Suppressor macrophage treated with lipopolysaccharide for 1 hour (primary cell): Measurements from ENCODE around the gene TAOK2.
"Not testable (repeated sequence)": the region's sequence is repeated elsewhere in the genome, so short reads cannot be mapped to it uniquely, and the experiment has no call there.

ENCODE experiments used
- DNase-seq, 3 donors: peaks; one replicate each; pipeline ENCODE4 v3.0.0-alpha.2; 2020 to 2022

Gene TAOK2

DNA sequence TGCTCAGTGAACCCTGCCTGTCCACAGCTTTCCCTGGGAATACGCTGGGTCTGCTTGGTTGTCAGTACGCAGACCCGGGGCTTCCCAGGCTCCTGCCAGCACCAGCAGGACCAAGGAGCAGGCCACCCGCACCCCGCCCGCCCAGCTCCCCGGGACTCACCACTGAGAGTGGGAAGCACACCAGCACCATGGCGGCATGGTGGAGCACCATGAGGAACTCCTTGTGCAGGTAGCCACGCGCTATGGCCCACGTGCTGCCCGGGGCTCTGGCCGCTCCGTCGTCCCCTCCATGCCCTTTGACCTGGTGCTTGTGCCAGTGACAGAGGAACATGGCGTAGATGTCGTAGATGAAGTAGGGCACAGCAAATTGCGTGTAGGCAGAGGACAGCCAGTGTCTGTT is 52.8 kb downstream of the TAOK2 start:
- no peak for DNase-seq

DNA sequence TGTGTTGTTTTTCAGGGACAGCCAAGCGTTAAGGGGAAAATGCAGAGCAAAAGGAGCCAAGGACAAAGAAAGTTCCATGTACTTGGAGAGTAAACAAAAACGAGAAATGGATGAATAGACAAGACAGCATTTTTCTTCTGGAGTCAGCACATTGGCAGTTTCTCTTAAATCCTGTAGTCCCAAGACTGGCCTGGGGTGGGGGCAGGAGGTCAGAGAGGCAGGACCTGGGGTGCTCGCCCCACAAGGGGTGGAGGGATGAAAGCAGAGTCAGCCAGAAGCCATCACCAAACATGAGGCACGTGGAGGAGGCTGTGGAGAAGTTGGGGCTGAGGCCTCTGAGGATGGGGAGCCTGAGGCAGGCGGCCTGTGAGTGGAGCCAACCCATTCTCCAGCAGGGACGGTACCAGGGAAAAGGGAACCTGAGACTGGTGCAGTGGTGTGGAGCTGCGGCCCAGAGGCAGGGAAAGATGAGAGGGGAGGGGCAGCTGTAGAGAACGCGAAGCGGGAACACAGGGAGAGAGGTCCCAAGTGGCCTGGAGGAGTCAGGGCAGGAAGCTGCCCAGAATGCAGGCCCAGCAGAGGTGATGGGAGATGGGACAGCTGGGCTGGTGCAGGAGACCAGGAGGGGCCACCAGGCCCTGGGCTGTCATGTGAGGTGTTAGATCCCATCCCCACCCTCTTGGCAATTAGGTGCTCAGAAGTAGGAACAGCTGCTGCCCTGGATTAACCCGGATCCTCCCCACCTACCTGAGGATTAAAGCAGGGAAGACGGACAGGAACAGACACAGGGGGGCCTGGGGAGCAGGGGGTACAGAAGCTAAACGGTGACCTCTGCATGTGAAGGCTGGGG is 54.1 kb downstream of the TAOK2 start:
- no peak for DNase-seq

DNA sequence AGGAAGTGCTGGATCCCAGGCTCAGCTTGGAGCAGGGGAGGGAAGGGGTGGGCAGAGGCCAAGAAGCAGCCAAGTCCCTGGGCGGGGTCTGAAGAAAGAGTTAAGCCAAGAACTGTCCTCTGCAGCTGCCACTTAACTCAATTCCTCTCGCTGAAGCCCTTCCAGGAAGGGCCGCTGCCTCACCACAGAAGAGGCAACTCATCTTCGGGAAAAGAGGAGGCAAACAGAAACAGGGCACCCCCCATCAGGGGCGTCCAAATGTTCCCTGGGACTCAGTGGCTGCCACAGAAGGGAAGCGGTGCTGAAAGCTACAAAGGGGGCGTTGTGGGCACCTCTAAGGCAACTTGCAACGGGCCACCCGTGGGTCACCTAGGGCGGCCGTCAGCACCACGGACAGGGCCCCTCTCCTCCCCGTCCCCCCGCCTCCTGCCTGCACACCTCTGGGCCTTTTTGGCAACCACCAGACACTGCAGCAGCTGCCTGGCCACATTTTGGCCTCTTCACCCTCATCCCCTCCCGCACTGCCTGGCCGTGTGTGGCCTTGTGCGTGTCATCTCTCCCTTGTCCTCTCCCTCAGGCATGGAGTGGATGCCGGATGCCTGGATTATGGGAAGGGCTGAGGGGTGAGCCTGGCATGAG is 54.9 kb downstream of the TAOK2 start:
- DNase-seq: peak in 1 of 3 donors; percentile 43

DNA sequence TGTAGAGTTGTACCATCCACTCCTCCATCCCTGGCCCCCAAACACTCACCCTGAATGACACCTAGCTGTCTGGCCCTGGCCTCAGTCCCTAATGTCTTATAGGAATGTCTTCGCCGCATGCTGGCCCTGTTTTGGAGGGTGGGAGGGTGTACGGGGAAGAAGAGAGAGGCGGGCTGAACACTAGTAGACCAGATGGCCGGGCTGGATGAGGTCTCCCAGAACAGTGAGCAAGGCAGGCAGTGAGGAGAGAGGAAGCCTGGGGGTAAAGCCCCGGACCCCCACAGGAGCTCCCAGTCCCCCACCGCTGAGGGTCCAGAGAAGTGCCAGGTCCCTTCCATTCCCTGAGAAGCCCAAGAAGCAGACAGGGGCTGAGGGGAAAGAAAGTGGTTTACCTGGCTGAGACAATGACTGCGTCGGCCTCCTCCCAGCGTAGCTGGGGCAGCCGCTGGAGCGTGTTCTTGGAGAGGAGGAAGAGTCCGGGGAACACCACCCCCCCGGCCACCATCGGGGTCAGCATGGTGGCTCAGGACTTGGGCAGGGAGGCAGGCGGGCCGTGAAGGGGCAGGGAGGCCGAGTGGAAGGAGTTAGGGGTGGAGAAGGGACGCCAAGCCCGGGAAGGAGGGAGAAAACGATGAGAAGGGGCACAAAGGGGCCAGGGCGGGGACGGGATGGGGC is 56.5 kb downstream of the TAOK2 start:
- no peak for DNase-seq

DNA sequence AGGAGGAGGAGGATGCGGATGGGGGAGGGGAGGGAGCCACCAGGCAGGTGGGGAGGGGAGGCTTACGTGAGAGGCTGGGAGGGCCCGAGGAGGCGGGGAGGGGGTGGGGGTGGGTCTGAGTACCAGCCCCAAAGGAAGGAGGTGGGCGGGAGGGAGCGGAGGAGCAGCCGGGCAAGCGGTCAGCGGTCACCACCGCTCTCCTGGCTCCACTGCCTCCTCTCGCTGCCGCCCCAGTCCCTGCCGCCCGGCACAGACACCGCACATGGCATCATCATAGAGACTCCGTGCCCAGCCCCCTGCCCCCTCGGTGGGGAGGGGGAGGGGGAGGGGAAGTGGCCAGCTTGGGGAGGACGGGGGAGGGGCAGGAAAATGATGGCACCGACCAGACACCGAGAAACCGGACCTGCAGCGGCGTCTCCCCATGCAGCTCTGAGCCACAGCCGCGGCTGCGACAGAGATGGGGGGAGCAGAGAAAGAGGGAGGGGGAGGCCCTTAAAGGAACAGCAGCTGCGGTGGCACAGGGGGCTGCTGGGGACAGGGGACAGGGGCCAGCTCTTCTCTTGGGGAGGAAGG is 57.3 kb downstream of the TAOK2 start, which contains the start of gene TLCD3B:
TLCD3B (minus strand) TSS at position 431 of the 573 bp plus-strand sequence. CDS start 744 bp downstream, outside the sequence.
- no peak for DNase-seq

DNA sequence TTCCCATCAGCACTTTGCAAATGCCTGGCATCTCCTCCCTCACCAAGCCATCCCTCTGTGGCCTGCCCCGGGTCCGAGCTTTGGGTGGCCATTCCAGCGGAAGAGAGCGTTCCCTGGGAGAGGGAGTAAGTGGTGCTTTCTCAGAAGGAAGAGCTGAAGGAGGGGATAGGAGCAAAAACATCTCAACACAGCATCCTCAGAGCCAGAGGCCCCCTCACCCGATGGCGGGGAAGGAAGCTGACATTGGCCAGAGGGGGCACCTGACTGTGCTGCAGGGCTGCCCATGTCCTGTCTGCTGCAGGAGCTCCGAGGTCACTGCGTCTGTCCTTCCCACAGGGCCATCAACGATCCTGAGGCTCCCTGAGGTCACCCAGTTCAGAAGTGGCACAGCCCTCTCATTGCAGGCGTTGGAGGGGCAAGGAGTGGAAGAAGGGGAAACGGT is 57.8 kb downstream of the TAOK2 start:
- no peak for DNase-seq

DNA sequence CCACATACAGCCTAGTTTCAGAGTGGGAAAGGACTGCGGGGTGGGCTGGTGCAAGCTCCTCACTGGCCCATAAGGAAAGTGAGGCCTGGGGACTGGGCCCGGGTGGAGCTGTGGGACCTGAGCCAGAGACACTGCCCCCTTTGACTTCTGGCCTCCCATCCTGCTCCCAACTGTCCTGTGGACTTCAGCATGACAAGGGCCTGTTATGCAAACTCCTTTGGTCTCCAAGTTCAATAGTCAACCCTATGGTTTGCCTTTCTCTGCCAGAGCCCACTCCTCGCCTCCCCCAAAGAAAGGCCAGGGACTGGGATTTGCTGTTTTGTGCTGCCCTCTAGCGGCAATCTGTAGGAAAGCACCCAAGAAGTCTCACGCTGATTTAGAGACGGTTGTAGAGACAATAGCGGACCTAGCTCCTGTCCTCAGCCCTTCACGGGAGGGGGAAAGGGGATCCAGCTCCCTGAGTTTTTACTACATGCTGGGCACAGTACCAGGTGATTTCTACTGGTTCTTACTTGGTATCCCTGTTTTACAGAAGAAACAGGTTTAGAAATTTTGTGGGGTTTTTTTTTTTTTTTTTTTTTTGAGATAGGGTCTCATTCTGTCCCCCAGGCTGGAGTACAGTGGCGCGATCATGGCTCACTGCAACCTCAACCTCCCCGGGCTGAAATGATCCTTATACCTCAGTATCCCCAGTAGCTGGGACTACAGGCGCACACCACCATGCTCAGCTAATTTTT is 58.6 kb downstream of the TAOK2 start:
- DNase-seq: peak; percentile 71 to 81 (median 75)

DNA sequence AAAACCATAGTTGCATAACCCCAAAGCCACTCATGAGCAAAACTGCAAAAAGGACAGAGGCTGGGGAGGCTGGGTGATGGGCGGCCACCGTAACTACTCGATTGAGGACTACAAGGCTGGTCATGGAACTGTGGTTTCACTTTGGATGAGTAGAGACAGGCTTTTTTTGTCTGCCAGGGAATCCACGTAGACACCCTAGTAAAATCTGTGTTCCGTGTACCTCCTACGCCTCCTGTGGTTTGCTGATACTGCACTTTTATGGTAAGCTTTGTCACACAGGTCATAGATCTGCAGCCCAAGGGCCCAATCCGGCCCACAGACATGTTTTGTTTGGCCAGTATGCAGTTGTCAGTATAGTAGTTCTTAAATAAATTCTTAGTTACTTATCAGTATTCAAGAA is 59.6 kb downstream of the TAOK2 start:
- DNase-seq: no peak

DNA sequence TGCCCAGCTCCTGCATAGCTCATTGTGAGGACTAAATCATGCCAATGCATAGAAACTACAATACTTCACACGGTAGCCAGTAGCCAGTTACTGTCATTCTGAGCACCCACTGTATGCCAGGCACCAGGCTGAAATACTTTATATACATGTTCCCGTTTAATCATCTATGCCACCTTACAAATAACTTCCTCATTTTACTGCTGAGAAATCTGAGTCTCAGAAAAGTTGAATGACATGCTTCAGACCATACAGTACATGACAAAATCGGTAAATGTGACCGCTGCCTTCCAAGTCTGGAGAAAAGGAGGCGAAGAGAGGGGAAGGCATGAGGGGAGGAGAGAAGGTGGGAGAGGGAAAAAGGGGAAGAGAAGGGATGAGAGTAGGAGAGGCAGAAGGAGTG is 66.6 kb downstream of the TAOK2 start:
- peak; percentile 18 to 62 (median 60) for DNase-seq

DNA sequence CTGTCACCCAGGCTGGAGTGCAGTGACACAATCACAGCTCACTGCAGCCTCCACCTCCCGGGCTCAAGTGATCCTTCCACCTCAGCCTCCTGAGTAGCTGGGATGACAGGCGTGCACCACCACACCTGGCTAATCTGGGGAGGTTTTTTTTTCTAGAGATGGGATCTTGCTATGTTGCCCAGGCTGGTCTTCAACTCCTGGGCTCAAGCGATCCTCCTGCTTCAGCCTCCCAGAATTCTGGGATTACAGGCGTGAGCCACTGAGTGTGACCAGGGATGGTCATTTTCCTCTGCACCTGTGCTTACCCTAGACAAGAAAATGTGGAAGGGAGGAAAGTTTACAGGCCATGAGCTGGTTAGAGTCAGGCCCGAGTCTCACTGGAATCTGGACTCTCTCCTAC is 67.0 kb downstream of the TAOK2 start:
- not testable (repeated sequence) for DNase-seq

DNA sequence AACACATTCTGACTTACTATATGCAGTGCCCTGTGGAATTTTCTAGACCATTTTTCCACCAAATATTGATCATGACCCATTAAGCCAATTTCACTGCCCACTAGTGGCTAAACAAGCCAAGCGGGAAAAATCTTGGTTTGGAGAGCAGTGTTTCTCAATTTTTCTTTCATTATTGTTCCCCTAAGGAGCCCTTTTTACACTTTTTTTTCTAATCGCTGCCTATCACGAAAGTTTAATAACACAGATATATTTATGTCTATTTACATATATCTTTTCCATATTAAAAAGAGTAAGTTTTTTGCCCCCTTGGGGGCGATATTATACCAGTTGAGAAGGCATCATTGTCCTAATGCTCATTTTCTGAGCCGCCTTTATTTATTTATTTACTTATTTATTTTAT is 68.2 kb downstream of the TAOK2 start:
- DNase-seq: peak; percentile 65 to 69 (median 69)
